HG03575 (cell line): ENCODE measurements around the gene IL33.

Experiments
- ATAC-seq: cut with Tn5 transposase; IDR thresholded peaks from one replicate; pipeline ENCODE4 v1.9.1; 2021; ENCODE audit not compliant: unreplicated experiment, insufficient number of reproducible peaks, low FRiP score; ENCODE audit errors: extremely low read depth

Gene IL33

GRCh38 chr9:6214434-6214833 is 1.2 kb upstream of the IL33 start:
- no peak for ATAC-seq

- ATAC-seq: no peak
Measured at GRCh38 chr9:6214903-6215302, 704 bp upstream of the IL33 start.

GRCh38 chr9:6216002-6216401 is 395 bp downstream of the IL33 start:
- ATAC-seq: no peak

GRCh38 chr9:6216951-6217350 is 1.3 kb downstream of the IL33 start:
- no peak for ATAC-seq

DNA sequence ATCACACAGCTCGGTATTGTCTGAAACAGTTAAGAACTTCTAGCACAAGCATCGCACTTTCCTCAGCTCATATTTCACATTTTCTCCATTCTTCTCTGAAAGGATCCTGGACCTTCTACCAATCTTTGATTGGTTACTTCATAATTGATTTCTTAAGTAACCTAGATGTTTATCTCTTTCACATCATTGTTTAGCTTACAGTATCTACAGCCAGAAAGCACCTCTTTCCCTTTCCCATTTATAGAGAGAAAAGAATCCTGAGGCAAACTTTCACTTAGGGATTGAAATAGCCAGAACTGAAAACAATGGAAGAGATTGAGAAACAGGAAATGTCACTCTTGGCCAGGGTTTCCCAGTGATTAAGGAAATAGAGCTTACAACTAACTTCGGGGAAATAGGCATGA is 2.5 kb downstream of the IL33 start:
- ATAC-seq: no peak

DNA sequence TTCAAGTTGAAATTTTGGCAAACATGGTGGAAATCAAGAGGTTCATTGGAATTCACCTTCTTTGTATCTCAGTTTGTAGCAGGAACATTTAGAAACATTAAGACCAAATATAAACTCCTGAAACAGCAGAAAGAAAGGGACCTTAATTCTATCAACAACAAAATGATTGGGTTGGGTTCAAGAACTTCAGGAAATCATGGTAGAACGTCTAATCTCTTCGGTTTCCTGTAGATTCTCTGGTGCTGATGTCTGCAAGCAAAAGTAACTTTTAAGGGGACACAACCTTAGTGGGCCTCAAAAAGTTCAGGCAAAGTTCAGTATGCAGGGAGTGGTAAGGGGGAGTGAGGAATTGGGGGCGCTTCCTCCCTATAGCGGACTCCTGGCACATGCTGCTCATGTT is 3.4 kb downstream of the IL33 start:
- ATAC-seq: no peak

DNA sequence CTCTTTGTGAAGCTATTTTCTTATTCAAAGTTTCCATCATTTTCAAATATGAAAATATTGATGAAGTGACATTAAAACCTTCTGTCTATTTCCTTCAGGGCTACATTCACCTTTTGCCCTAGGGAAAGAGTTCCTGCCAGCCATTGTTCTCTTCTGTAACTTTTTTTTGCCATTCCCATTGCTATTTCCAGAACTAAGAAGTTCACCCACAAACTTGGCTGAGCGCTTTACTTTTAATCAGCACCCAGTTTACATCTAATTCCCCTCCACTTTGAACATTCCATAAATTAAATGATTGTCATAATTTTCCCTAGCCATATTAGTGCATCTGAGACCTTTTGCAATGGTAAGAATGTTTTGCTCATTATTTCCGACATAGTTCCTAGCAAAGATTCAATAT is 4.4 kb downstream of the IL33 start:
- ATAC-seq: no peak

DNA sequence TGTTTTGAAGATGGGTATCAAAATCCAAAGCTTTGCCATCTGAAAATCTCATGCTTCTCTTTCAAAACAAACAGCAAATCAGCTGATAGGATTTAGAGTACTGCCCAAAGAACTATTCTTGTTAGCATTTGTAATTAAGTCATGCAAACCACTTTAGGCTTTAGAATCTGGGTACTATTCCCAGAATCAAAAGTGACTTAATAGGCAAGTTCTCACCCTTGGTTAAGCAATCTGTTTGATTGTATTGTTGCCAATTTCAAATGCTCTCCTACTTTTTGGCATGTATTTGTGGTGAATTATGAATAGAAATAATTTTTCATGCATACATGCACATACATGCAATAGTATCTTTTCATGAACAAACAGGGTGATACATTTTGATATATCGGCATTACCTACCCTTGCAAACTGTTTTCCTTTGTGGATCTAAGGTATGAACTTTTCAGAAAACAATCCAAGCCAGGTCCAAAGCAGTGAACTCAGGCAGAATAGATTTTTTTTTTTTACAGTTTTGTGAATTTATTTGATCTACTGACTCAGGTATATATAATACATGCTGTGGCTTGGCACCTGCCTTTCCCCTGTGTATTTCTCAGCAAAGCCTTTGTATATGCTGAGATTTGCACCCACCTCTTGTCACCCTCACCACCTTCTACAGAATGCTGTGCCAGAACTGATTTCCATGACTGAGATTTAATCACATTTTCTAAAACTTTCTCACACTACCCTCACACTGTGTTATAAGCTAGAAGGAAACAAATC is 9.0 kb downstream of the IL33 start:
- no peak for ATAC-seq

- no peak for ATAC-seq
Measured at GRCh38 chr9:6226696-6227095, 11.1 kb downstream of the IL33 start.

DNA sequence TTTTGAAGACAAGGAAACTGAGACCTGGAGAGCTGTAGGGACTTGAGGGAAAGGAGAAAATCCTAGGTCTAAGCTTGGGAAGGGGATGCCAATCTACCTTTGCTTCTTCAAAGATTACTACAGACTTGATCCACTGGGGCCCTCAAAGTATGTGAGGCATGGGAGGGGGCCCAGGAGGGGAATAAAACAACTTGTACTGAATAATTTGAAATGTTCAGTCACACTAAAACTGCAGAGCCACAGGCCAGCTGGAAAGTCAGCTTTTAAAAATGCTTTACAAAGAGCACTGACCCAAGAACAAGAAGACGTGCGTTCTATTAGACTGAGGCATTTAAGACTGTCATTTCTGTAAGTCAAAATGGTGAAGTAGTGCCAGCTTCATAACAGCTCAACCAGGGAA is 13.6 kb downstream of the IL33 start:
- no peak for ATAC-seq

DNA sequence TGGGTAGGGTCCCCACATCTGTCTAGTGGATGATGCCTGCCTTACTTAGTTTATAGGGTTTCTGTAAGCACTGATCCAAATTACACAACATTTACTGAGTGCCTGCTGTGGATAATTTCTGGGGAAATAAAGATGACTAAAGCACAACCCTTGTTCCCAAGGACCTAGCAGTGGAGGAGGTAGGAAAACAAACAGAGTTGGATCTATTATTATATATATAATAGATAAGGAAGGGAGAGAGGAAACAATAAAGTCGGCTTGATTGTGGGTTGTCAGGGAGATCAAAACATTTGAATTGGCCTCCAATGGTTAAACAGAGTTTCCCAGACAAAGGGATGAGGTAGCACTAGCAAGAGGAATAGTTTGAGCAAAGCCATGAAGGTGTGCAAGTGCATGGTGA is 14.0 kb downstream of the IL33 start:
- no peak for ATAC-seq

GRCh38 chr9:6230037-6230780 is 14.6 kb downstream of the IL33 start:
- ATAC-seq: no peak

- no peak for ATAC-seq
Measured at GRCh38 chr9:6232336-6232945, 16.8 kb downstream of the IL33 start.

- ATAC-seq: no peak
Measured at GRCh38 chr9:6234014-6234413, 18.4 kb downstream of the IL33 start.

DNA sequence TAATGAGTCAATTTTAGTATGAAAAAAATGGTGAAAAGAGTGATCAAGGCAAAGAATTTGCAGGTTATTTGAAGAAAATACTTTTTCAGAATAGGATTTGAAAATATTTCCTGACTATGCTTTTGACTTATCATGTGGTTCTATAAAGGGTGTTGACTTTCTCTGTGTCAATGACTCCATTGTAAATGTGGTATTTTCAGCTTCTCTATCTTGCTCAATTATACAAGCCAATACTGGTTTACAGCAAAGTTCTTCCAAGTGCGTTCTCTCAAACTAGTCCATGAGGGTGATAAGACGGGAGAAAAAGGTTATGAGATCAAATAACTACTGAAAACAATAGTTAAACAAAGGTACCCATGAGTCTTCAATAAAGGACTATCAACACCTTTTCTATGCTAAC is 21.7 kb downstream of the IL33 start:
- no peak for ATAC-seq

DNA sequence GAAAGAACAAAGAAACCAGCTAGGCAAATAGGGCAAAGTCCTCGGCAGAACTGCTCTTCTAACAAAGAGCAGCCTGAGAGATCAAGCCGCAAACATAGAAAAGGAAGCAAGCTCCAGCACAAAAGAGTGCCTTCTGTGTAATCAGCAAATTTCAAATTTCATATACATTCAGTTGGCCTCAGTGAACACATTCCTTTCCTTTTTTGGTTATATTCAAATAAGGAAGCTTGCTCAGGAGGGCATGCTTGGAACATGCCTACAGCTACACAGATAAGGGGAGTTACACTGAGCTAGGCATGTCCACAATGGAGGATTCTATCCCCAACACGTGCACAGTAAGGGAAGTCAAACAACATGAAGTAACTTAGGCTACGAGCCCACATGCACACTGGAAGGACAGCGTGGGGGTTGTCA is 23.4 kb downstream of the IL33 start:
- ATAC-seq: no peak

DNA sequence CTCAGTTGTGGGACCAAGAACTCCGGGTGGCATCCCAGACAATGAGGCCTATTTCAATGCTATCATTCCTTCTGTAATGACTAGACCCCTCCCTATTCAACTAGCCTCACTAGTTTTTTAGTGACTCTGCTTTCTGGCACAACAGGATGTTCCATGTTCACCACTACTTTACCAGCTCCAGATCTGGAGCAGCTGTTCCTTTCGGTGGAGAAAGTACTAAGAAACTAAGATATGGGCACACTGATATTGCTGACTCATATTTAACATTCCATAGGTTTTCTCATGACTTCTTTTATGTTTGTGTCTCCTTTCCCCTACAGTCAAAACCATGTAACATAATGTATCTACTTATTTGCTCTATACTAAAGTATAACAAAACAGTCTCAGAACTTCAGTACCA is 24.1 kb downstream of the IL33 start:
- no peak for ATAC-seq

- ATAC-seq: no peak
Measured at GRCh38 chr9:6243746-6244145, 28.1 kb downstream of the IL33 start.

DNA sequence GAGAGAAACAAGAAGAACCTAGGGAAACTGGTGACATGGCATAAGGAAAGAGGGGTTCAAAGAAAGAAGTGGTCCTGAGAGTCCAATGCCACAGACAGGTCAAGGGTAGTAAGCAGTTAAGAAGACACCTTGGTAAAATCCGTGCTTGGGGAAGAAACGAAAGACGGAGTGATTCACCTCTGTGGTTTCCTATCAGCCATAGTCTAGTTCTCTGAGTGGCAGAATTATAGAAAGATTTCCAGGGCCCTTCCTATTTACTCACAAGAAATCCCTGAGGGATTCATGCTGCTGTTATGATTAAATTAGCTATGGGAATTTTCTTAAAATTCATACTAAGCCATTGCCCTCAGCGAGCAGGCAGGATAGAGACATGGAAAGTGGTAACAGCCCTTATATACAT is 31.7 kb downstream of the IL33 start:
- no peak for ATAC-seq

GRCh38 chr9:6268826-6269397 is 53.3 kb downstream of the IL33 start:
- no peak for ATAC-seq
